CD4-positive, alpha-beta T cell treated with Interleukin-17A for 4 hours (primary cell): Measurements from ENCODE around the gene UBE2V1.
"Not testable (repeated sequence)": the region's sequence is repeated elsewhere in the genome, so short reads cannot be mapped to it uniquely, and the experiment has no call there.

Experiments
- DNase-seq: peaks from one replicate; pipeline ENCODE4 v3.0.0-alpha.2; 2020; ENCODE audit warnings: mixed read lengths

Gene UBE2V1

DNA sequence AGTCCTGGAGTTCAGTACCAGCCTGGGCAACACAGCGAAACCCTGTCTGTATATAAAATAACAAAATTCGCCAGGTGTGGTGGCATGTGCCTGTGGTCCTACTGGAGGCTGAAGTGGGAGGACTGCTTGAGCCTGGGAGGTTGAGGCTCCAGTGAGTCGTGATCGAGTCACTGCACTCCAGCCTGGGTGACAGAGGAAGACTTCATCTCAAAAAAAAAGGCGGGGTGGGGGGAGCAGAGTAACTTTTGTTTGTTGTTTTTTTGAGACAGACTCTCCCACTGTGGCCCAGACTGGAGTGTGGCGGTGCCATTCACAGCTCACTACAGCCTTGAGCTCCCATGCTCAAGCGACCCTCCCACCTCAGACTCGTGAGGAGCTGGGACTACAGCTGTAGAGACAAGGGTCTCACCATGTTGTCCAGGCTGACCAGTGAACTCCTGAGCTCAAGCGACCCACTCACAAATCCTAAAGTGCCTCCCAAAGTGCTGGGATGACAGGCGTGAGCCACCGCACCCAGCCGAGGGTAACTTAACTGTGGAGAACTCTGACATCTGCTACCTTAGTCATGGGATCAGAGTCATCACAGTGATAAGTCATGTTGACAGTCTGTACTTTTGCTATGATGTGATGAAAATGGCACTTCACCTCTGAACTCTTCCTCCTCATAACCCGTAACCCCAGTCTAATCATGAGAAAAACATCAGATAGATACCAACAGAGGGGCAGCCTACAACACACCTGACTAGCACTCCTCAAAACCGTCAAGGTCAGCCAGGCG is 24.1 kb upstream of the UBE2V1 start:
- peak; percentile 37 for DNase-seq

DNA sequence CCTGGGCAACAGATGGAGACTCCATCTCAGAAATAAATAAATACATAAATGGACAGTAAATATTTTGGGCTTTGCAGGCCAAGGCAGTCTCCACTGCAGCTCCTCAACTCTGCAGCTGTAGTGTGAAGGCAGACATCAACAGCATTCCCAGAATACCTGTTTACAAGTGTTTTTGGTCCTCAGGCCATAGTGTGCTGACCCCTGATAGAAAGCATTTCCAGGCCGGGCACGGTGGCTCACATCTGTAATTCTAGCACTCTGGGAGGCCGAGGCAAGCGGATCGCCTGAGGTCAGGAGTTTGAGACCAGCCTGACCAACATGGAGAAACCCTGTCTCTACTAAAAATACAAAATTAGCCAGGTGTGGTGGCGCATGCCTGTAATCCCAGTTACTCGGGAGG is 22.2 kb upstream of the UBE2V1 start:
- DNase-seq: not testable (repeated sequence)

DNA sequence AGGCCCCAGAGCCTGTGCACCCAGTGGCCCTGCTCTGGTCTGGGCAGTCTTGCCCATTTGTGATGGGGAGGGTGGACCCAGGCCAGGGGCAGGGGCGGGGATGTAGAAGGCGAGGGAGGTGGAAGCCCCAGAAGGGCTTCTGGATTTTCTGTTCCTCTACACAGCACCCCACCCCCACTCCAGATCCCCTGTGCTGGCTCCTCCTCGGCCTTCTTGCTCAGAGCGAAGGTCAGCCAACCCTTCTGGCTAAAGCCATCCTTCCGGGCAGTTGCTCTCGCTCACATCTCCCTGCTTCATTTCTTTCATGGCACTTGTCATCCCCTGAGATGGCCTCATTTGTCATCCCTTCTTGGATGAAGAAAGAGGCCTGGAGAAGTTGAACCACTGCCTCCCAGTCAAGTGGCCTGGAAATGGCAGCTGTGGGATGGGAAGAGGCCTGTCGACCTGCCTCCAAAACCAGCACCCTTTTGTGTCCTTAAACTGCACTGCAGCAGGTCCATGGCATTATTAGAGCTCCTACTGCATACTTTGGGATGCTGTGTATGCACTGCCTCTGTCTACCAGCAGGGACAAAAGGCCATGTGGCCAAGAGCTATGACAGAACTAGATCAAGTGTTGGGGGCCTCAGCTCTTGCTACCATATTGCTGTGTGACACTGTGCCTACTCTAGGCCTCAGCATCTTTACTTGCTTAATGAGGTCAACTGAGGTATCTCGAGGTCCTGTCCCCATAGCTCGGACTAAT is 20.7 kb upstream of the UBE2V1 start:
- no peak for DNase-seq

DNA sequence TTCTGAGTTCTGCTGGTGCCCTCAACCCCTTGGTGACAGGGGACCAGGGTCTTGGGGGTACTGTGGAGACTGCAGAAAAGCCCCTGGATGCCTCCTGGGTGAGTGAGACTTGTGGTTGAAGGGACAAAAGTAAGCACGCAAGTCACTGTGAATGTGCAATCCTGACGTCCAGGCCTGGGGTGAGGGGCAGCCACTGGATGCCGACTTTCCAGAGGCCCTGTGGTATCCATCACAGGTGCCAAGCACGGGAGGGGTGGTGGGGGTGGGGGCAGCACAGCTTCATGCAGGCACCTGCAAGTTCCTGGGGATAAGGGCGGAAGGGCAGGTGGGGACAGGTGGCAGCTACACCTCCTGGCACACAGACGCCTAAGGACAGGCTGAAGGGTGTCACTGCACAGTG is 20.1 kb upstream of the UBE2V1 start:
- no peak for DNase-seq

DNA sequence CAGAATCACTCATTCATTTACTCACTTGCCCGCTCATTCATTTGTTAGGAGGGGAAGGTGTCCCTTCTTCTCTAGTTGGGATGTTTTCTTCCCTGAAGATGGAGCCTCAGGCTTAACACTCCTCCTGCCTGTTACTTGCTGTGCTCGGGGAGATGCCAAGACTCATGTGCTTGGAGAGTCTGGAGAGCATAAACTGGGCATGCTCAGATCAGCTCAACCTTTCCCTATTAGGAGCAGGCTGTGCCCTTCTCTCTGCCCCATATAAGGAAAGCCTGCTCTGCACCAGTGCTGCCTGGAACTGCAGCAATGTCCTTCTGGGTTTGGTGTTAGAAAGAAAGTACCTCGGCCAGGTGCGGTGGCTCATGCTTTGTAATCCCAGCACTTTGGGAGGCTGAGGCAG is 18.0 kb upstream of the UBE2V1 start:
- DNase-seq: no peak

DNA sequence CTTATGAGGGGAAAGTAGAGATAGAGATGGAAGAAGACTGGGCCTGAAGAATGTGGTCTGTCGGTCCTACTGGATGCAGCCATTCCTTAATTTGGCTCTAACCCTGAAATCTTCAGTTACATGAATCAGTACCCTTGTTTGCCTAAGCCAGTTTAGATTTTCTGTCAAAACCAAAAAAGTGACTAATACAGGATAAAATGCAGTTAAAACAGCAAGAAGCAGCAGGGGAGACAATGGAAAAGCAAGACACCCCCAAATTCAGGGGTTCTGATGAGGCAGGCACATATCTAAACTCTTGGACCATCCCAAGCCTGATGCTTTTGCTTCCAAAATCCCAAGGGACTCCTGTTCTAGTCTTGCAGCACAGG is 17.4 kb upstream of the UBE2V1 start:
- DNase-seq: no peak

DNA sequence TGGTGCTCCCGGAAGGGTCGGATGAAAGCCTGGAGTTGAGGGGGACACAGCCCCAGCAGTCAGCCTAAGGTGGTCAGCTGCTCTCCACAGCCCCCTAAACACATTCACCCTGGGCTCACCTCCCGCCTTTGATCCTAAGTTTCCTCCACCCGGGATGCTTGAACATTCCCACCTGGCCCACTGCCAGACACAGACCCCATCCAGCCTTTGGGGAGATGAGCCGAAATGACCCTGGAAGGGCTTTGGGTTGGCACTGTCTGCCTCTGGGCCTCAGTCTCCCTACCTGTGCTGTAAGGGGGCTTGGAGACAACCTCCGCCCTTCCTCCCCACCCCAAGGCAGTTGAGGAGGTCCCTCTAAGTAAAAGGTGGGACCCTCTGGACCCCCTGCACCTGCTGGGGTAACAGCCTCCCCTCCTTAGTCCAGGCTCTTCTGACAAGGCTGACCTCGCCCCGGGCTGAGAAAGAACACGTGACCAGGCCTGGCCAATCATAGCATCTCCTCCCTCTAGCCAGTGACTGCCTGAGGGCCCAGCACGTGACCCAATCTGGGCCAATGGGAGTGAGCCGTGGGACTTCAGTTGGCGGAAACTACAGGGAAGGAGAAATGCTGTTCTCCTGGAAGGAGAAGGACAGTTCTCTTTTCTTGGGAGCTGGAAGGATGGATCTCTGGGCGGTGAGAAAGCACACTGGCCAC is 16.9 kb upstream of the UBE2V1 start:
- DNase-seq: no peak

DNA sequence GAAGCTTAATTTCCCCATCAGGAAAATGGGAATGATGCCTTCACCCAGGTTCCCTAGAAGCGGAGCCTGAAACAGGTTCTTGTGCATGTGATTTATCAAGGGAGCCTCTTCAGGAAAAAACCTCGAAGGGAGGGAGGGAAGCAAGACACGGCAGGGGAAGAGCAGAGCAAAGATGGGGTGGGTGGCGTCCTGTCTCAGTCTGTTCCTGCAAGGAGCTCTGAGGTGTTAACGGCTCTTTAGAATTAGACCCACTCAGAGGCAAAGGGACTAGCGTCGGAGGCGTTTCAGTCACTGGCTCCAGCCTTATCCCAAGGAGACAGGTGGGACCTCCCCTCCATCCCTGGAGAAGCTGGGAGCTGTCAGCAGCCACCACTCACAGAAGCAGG is 15.6 kb upstream of the UBE2V1 start:
- no peak for DNase-seq

DNA sequence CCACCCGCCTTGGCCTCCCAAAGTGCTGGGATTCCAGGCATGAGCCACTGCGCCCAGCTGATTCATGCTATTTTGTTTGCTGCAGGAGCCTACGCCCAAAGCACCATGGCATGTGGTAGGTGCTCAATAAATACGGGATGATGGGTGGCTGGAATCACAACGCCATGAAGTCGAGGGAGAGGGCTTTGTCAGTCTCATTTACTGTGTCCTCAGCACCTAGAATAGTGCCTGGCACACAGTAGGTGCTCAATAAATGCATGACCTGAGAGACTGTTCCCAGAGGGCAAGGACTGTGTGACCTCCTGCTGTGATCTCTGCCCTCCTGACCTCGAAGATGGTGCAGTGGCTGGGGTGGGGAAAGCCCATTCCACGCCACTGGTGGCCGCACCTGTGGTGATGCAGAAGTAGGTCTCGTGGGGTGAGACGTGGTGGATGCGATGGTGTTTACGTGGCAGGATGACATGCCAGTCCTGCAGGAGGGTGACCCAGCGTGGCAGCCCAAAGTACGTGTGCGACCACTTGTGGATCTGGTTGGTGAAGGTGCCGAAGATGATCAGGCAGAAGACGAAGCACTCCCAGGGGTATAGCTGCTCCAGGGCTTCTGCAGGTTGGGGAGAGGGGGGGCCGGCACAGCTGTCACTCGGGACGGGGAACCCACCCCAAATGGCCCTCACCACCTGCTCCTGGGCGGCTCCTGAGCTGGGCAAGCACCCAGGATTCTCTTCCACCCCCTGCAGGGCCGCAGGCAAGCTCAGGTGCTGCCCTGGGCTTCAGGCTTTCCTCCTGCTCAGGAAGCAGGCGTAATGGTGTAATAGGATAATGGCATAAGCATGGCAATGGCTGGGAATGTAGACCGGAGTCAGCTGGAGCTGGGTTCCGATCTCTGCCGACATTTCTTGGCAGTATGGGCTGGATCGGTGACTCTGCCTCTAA is 14.9 kb upstream of the UBE2V1 start:
- DNase-seq: no peak

DNA sequence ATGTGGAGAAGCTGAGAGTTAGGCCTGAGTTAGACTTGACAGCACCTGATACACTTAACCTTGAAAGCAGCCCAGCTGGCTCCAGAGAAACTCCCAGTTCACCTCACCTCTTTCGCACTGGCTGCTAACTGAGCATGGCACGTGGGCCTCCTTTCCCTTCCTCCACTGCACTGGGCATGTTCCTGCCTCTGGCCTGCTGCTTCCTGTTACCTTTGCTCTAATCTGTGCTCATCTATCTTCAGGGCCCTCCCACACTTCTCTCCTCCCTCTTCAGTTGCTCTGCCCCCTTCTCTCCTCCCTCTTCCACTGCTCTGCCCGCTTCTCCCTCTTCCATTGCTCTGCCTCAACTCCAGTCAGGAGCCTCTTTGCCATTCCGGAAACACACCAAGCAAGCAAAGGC is 13.7 kb upstream of the UBE2V1 start:
- DNase-seq: no peak

DNA sequence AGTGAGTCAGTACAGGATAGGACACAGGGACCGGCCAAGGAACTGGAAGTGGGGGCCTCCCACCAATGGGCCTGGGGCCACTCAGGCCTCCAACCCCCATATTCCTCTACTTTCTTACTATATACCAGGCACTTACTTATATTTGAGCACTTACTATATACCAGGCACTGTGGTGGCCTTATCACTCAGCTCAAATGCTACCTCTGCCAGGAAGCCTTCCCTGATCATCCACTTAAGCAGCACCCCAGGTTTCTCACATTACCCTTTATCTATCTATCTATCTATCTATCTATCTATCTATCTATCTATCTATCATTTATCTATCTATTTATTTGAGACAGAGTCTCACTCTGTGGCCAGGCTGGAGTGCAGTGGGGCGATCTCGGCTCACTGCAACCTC is 12.3 kb upstream of the UBE2V1 start:
- no peak for DNase-seq

DNA sequence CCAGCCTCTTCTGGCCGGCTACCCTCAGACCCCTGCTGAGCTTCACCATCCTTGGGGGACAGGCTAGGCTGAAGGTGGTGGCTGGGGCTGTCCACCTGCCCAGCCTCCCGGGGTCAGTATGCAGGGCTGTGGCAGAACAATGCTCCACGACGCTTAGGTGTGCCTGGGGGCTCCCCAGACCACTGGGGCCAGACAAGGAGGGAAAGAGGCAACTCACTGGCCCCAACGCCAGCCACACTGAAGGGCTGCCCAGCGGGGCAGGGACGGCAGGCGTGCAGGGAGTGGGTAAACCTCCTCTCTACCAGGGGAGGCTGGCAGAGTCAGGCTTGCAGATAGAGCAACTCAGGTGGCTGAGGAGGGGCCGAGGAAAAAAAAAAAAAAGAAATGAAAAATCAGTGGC is 11.5 kb upstream of the UBE2V1 start:
- no peak for DNase-seq

DNA sequence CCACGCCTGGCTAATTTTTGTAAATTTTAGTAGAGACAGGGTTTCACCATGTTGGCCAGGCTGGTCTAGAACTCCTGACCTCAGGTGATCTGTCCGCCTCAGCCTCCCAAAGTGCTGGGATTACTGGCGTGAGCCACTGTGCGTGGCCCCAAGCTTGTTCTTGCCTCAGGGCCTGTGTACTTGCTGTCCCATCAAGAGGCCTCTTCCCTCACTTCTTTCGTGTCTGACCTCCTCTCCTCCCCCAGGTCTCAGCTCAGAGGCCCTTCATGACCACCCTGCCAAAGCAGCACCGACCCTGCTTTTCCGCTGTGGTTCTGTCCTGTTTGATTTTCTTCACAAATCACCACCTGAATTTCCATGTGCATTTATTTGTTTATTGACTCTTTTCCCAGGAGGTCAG is 10.5 kb upstream of the UBE2V1 start:
- no peak for DNase-seq

DNA sequence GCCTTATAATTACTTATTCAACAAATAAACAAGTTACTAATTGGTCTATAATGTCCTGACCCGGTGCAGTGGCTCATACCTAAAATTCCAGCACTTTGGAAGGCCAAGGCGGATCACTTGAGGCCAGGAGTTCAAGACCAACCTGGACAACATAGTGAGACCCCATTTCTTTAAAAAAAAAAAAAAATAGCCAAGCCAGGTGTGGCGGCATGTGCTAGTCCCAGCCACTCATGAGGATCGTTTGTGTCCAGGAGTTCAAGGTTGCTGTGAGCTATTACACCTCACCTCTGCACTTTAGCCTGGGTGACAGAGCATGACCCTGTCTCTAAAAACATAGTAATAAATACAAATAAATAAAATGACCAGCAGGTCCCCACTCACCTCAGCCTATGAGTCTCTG is 9.8 kb upstream of the UBE2V1 start:
- no peak for DNase-seq

DNA sequence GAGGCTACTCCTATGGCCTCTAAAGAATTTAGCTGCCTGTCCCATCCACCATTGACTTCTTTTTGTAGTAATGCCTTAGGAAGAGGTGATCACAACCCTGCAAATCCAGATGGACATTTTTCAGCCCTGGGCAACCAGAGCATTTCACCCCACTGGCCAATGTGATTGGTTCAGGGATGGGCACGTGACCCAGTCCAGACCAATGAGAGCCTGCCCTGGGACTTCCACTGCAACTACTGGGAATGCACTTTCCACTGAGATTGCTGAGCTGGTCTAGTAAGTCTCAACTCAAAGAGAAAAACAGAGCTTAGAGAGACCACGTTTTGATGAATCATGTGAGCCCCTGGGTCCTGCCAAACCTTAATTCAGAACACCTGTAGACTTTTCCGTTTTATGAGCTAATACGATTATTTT is 8.9 kb upstream of the UBE2V1 start:
- no peak for DNase-seq

DNA sequence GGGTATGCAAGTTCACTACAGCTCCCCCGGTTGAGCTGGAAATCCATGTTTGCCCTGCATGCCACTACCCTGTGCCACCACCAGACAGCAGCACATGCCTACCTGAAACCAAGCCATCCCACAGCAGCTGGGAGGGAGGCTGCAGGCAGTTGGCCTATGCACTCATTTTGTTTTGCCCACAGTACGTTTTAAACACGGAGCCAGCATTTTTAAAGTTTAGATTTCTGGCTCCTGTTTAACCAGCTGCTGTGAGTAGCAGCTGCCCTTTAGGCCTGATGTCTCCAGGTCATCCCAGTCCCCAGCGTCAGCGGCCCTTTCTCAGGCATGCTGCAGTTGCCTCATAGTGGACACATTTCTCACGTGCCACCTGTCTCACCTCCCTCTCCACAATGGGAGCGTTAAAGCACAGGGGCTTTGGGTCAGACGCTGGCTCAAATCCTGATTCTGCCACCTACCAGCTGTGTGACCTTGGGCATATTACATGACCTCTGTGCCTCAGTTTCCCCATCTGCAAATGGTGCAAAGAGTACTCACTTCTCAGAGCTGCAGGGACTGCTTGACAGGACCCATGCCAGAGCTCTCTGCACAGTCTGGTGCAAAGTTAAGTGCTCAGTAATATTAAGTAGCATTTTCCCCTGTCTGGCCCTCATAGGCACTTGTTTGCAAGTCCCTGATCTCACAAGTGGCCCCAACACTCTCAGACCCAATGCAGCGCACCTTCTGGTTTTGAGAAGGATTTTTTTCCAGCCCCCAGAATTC is 8.2 kb upstream of the UBE2V1 start:
- peak; percentile 77 for DNase-seq

DNA sequence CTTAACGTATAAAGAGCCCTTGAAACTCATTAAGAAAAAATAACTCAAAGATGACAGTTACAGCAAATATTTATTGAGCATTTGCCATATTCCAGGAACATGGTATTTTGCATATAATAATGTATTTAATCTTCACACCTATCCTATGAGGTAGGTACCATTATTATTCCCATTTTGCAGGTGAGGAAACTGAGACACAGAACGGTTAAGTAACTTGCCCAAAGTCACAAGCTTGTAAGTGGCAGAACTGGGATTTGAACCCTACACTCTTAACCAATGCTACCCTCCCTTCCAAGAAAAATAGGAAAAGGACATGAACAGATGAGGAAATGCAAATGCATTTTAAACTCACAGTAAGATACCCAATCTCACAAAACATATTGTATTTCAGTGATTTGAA is 5.3 kb upstream of the UBE2V1 start:
- no peak for DNase-seq

DNA sequence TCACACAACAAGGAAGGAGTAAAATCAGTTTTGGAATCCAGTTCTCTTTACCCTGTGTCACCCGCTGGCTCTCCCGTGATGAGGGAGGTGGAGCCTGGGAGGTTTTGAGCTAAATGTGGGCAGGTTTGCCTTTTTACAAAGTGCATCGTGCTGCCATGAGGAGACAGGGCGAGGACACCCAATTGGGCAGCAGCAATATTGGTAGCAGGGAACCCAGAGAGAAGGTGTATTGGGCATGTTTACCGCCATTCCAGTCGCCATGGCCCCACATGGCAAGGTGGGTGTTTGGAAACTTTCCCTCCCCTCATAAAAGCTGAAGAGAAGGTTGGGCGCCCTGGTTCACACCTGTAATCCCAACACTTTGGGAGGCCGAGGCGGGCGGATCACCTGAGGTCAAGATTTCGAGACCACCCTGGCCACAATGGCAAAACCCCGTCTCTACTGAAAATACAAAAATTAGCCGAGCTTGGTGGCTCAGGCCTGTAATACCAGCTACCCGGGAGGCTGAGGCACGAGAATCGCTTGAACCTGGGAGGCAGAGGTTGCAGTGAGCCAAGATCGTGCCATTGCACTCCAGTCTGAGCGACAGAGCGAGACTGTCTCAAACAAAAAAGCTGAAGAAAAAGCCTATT is 3.5 kb upstream of the UBE2V1 start:
- no peak for DNase-seq

DNA sequence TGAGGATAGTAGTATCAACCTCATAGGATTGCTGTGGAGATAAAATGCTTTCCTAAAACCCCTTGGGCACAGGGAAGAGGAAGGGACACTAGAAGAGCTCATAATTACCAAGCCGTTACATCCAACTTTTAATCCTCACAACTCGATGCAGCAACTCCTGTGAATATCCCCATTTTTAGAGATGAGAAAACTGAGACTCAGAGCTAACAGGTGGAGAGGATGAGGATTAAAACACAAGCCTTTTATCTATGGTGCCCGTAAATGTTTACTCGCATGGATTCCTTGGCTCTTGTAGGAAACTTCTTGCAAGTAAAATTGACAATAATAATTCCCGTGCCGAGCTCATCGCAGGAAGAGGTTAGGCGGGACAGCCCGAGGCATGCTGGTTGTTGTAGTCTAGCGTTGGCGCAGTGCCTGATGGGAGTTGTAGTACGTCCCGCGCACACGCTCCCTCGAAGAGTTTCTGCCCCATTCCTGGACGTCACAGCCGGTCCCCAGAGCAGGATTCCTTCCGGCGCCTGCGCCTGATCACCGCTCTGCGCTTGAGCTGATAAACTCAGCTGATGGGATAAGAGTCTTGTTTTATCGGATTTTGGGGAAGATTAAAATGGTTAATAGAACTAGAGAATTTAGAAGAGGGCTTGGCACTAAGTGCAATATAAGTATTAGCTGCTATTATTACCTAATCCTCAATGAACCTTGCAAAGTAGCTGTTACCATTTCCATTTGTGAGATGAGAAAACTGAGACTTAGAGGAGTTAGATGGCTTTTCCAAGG is 2.8 kb upstream of the UBE2V1 start:
- DNase-seq: peak; percentile 95

DNA sequence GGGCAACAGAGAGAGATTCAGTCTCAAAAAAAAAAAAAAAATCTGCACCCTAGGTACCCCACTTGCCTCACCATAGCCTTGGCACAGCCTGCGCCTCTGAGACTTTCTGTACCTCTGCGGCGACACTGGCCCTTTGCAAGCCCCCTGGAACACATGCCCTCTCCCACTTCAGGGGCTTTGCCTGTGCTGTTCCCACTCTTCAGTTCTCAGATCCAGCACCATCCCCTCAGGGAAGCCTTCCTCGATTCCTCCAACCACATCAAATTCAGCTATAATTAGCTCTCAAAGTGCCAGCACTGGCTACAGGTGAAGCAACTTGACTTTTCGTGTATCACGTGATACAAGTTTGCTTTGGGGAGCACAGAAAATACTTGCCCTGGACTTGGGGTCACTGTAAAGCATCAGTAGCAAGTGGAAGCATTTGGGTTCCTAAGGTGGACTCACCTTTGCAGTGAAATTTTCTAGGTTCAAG is 2.1 kb upstream of the UBE2V1 start:
- DNase-seq: no peak
